IMR-90 (cell line): ENCODE data around the gene VPS39. TPM values are rescaled to one million over a fixed set of nuclear protein-coding genes. Genes with fewer than 3 reads are reported as not detected.

Source experiments
- ATAC-seq: fragments of 200-7000 bp; cut with Tn5 transposase; 2 replicates; pipeline ENCODE4 v1.9.1; 2020; ENCODE audit warnings: low read depth, mild to moderate bottlenecking, moderate library complexity
- BruUV-seq: library from RNA; stranded (reverse); fragments of 400-500 nt; replicated peaks from 2 replicates; lab custom pipeline; 2021; lab: Mats Ljungman, UMichigan
- CTCF ChIA-PET: fragments of 300-600 bp; formaldehyde crosslinking; extraction: SDS; loops from one replicate; lab custom pipeline; 2021; ENCODE audit warnings: antibody characterized with exemption; lab: Yijun Ruan, JAX
- POLR2A ChIA-PET: fragments of 300-600 bp; sonication (Branson Sonifier 250); formaldehyde crosslinking; loops from one replicate; lab custom pipeline; 2022; ENCODE audit warnings: antibody characterized with exemption; ENCODE audit not compliant: unreplicated experiment; lab: Charles Lee
- DNase-seq: peaks from one replicate; pipeline ENCODE4 v3.0.0; 2013
- H2AFZ ChIP-seq: replicated peaks from 2 replicates; pipeline ENCODE3; 2013; ENCODE audit warnings: low read length, mild to moderate bottlenecking; ENCODE audit not compliant: poor library complexity
- H2AK5ac ChIP-seq: 2 replicates; pipeline ENCODE4 v1.6.1; 2013; ENCODE audit warnings: low read depth, low read length, inconsistent platforms
- H2AK9ac ChIP-seq: replicated peaks from 2 replicates; pipeline ENCODE3; 2013; ENCODE audit warnings: mild to moderate bottlenecking, low read depth, low read length, moderate library complexity; ENCODE audit not compliant: poor library complexity
- H2BK120ac ChIP-seq: 2 replicates; pipeline ENCODE4 v1.6.1; 2013; ENCODE audit warnings: low read depth, low read length, inconsistent platforms
- H2BK15ac ChIP-seq: 3 replicates; pipeline ENCODE4 v1.6.1; 2013; ENCODE audit warnings: low read depth, low read length, inconsistent platforms
- H2BK20ac ChIP-seq: 2 replicates; pipeline ENCODE4 v1.6.1; 2013; ENCODE audit warnings: low read depth, mild to moderate bottlenecking, inconsistent platforms, low read length, moderate library complexity
- H2BK5ac ChIP-seq: 2 replicates; pipeline ENCODE4 v1.6.1; 2013; ENCODE audit warnings: mild to moderate bottlenecking, low read depth, low read length, inconsistent platforms; ENCODE audit not compliant: poor library complexity, severe bottlenecking
- H3K14ac ChIP-seq: replicated peaks from 2 replicates; pipeline ENCODE4 v1.6.1; 2013; ENCODE audit warnings: low read depth, low read length, inconsistent platforms
- H3K18ac ChIP-seq: 2 replicates; pipeline ENCODE4 v1.6.1; 2013; ENCODE audit warnings: low read depth, low read length, control low read depth
- H3K23ac ChIP-seq: 2 replicates; pipeline ENCODE4 v1.6.1; 2013; ENCODE audit warnings: low read depth, low read length, inconsistent platforms
- H3K27ac ChIP-seq: 2 replicates; pipeline ENCODE4 v1.5.1; 2013; ENCODE audit warnings: mild to moderate bottlenecking, control low read depth, low read length; ENCODE audit not compliant: insufficient read depth
- H3K27me3 ChIP-seq: 2 replicates; pipeline ENCODE4 v1.6.1; 2013; ENCODE audit warnings: low read length; ENCODE audit not compliant: control insufficient read depth, insufficient read depth
- H3K36me3 ChIP-seq: 2 replicates; pipeline ENCODE4 v1.6.1; 2013; ENCODE audit warnings: low read length, mixed read lengths; ENCODE audit not compliant: control insufficient read depth, insufficient read depth
- H3K4ac ChIP-seq: 2 replicates; pipeline ENCODE4 v1.6.1; 2013; ENCODE audit warnings: low read depth, low read length, inconsistent platforms
- H3K4me1 ChIP-seq: 2 replicates; pipeline ENCODE4 v1.6.1; 2013; ENCODE audit warnings: low read length, mixed read lengths; ENCODE audit not compliant: control insufficient read depth, insufficient read depth
- H3K4me2 ChIP-seq: 2 replicates; pipeline ENCODE4 v1.6.1; 2013; ENCODE audit warnings: low read depth, mild to moderate bottlenecking, control low read depth, low read length, moderate library complexity
- H3K4me3 ChIP-seq: 2 replicates; pipeline ENCODE4 v1.5.1; 2013; ENCODE audit warnings: low read depth, mild to moderate bottlenecking, control low read depth, low read length, moderate library complexity; ENCODE audit not compliant: insufficient read depth
- H3K56ac ChIP-seq: 2 replicates; pipeline ENCODE4 v1.6.1; 2013; ENCODE audit warnings: low read length, inconsistent platforms; ENCODE audit not compliant: insufficient read depth; ENCODE audit errors: extremely low read depth
- H3K79me1 ChIP-seq, 2 experiments: 2 replicates each; pipeline ENCODE4 v1.6.1; 2013; ENCODE audit warnings: low read length in 2 of 2, inconsistent platforms in 1 of 2, low read depth in 1 of 2
- H3K9ac ChIP-seq: 2 replicates; pipeline ENCODE4 v1.6.1; 2013; ENCODE audit warnings: low read depth, low read length, control low read depth
- H3K9me1 ChIP-seq: 2 replicates; pipeline ENCODE4 v1.6.1; 2013; ENCODE audit warnings: low read length, inconsistent platforms; ENCODE audit not compliant: insufficient read depth
- H3K9me3 ChIP-seq: 2 replicates; pipeline ENCODE4 v1.6.1; 2013; ENCODE audit warnings: low read length; ENCODE audit not compliant: control insufficient read depth, insufficient read depth
- H4K20me1 ChIP-seq: 2 replicates; pipeline ENCODE4 v1.6.1; 2013; ENCODE audit warnings: low read length, inconsistent platforms; ENCODE audit not compliant: insufficient read depth
- H4K5ac ChIP-seq: 2 replicates; pipeline ENCODE4 v1.6.1; 2013; ENCODE audit warnings: mild to moderate bottlenecking, low read depth, low read length, control low read depth
- H4K8ac ChIP-seq, 2 experiments: 2 replicates each; pipeline ENCODE4 v1.6.1; 2013; ENCODE audit warnings: low read depth in 2 of 2, low read length in 2 of 2, control low read depth in 1 of 2, inconsistent platforms in 1 of 2
- H4K91ac ChIP-seq: 2 replicates; pipeline ENCODE4 v1.6.1; 2013; ENCODE audit warnings: low read depth, low read length, inconsistent platforms; ENCODE audit not compliant: insufficient read depth
- CHD1 ChIP-seq: IDR thresholded peaks from 2 replicates; pipeline ENCODE4 v1.6.1; 2012; ENCODE audit warnings: low read depth, low read length, improper control_type of control experiment
- ELK1 ChIP-seq: fragments of 150-350 bp; IDR thresholded peaks from 2 replicates; pipeline ENCODE4 v1.6.1; 2016; ENCODE audit warnings: low read depth, mild to moderate bottlenecking, low read length, moderate library complexity, borderline replicate concordance
- SMC3 ChIP-seq: fragments of 150-350 bp; IDR thresholded peaks from 2 replicates; pipeline ENCODE4 v1.6.1; 2016; ENCODE audit warnings: low read depth, mild to moderate bottlenecking, antibody characterized with exemption, low read length, moderate library complexity
- WGBS, 2 experiments: methylation state at CpG; one replicate each; pipeline versions ENCODE4 v1.1.5 to v1.1.7; 2013; ENCODE audit warnings: missing lambda C conversion rate in 2 of 2; ENCODE audit not compliant: insufficient read length in 1 of 2; ENCODE audit errors: extremely low coverage in 2 of 2; 5-methylcytosine and 5-hydroxymethylcytosine counted together
- dilution Hi-C: fragments of 300-500 bp; cut with HindIII; formaldehyde crosslinking; loops from one replicate; pipeline ENCODE4 v1.14.3; 2018; ENCODE audit warnings: low sequenced_read_pairs; ENCODE audit not compliant: unreplicated experiment
- in situ Hi-C: fragments of 300-500 bp; cut with MboI; formaldehyde crosslinking; loops from 3 replicates; pipeline ENCODE4 v1.14.3; 2019; ENCODE audit warnings: low sequenced_read_pairs, inconsistent platforms, mixed read lengths
- intact Hi-C: fragments of 100-400 bp; cut with micrococcal nuclease; formaldehyde crosslinking; loops from 2 replicates; pipeline ENCODE4 v1.10.0; 2022
- polyA plus RNA-seq, 3 experiments: library from polyadenylated mRNA; depleted of rRNA; stranded (reverse); fragments of >200 nt; gene quantifications; 2 replicates each; pipeline ENCODE4 v1.2.3, GENCODE V29; 2012; ENCODE audit warnings: low replicate concordance in 1 of 3
- total RNA-seq: library from RNA; depleted of rRNA; stranded (reverse); fragments of >200 nt; gene quantifications from 2 replicates; pipeline ENCODE4 v1.2.3, GENCODE V29; 2012
- TF ChIP-seq, protein P1 (sequence below): fragments of 150-350 bp; IDR thresholded peaks from 2 replicates; pipeline ENCODE4 v1.6.1; 2017; ENCODE audit warnings: mild to moderate bottlenecking, antibody characterized with exemption, low read length, low read depth

Gene VPS39
- total and polyA plus RNA-seq, 2 of the 4 experiments (the other 2 are of a cell fraction), result 49.7 to 52.2 TPM

- intact Hi-C loops (no loop called here), dilution Hi-C loops (no loop called here), in situ Hi-C loops (no loop called here)
- no peaks in the 10 kb centered on the region for H4K20me1 ChIP-seq
- H3K4me3 ChIP-seq, result no peak overlapping the region
- H3K36me3 ChIP-seq, result no peaks in the 10 kb centered on the region
- no peak overlapping the region for H2AK5ac ChIP-seq
- no peak overlapping the region for H3K23ac ChIP-seq
- no peak overlapping the region for H2BK5ac ChIP-seq
- no peak overlapping the region for H3K18ac ChIP-seq
- H4K5ac ChIP-seq, result no peak overlapping the region
- no peaks in the 10 kb centered on the region for H3K79me1 ChIP-seq
- ATAC-seq (no peak), DNase-seq (no peak)
- H3K56ac ChIP-seq, result no peak overlapping the region
- H3K9me1 ChIP-seq, result no peaks in the 10 kb centered on the region
- POLR2A ChIA-PET, result no interaction called here
- peaks cover 3% of the 10 kb centered on the region; the same call in 1 of the 2 replicates for H3K9me3 ChIP-seq
- H3K27ac ChIP-seq, result no peak overlapping the region
- H4K8ac ChIP-seq, result no peak overlapping the region
- no peak overlapping the region for H3K14ac ChIP-seq
- no peak overlapping the region for H4K91ac ChIP-seq
- BruUV-seq, result no TSS peak
- H2BK20ac ChIP-seq, result no peak overlapping the region
- peaks cover 34% of the 10 kb centered on the region for H3K27me3 ChIP-seq
- no peak overlapping the region for H2AK9ac ChIP-seq
- no peak overlapping the region for H2BK120ac ChIP-seq
- H3K9ac ChIP-seq, result no peak overlapping the region
- TF ChIP-seq SMC3 (no peak), CHD1 (no peak), ELK1 (no peak)
- TF ChIP-seq, protein P1, sequence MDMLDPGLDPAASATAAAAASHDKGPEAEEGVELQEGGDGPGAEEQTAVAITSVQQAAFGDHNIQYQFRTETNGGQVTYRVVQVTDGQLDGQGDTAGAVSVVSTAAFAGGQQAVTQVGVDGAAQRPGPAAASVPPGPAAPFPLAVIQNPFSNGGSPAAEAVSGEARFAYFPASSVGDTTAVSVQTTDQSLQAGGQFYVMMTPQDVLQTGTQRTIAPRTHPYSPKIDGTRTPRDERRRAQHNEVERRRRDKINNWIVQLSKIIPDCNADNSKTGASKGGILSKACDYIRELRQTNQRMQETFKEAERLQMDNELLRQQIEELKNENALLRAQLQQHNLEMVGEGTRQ, result no peak
- WGBS, 2 experiments, result no CpG with 5 or more reads among the region's 3 CpGs
- H2AFZ ChIP-seq, result no peak overlapping the region
- no peak overlapping the region for H3K4me2 ChIP-seq
- no peak overlapping the region for H3K4ac ChIP-seq
- H3K4me1 ChIP-seq, result no peaks in the 10 kb centered on the region
- H2BK15ac ChIP-seq, result no peak overlapping the region
- CTCF ChIA-PET, result interaction anchor here (0.6 to 1.3 kb wide), 3 partner anchors 11 to 98 kb away, joined by 3 to 5 read pairs (median 4); no protein-coding TSS in a partner anchor
Observed at GRCh38 chr15:42110367-42110766, 97.7 kb downstream of the VPS39 start.
